Keratinocyte (primary cell): ENCODE measurements around the gene VWC2L. TPM values are rescaled to one million over a fixed set of nuclear protein-coding genes. Genes with fewer than 3 reads are reported as not detected.

Source experiments
- DNase-seq: peaks from one replicate; pipeline ENCODE4 v3.0.0-alpha.2; 2011; ENCODE audit warnings: low read depth, missing footprints, low spot score
- FAIRE-seq: peaks from 2 replicates; lab custom pipeline; 2011; peaks lifted over from hg19 to GRCh38; lab: Jason Lieb, UNC
- H2AFZ ChIP-seq: 2 replicates; pipeline ENCODE4 v1.6.0; 2012; ENCODE audit warnings: low read length, control low read depth, inconsistent platforms; ENCODE audit not compliant: control insufficient read depth
- H3K27ac ChIP-seq: 2 replicates; pipeline ENCODE4 v1.5.1; 2011; ENCODE audit warnings: low read length; ENCODE audit not compliant: control insufficient read depth, insufficient read depth
- H3K27me3 ChIP-seq: 3 replicates; pipeline ENCODE4 v1.6.0; 2011; ENCODE audit warnings: low read length; ENCODE audit not compliant: control insufficient read depth, insufficient read depth; ENCODE audit errors: extremely low read depth
- H3K36me3 ChIP-seq, 2 experiments: 2 replicates in 1 of 2; 3 replicates in 1 of 2; pipeline ENCODE4 v1.5.1; 2011; ENCODE audit warnings: low read length in 2 of 2, mild to moderate bottlenecking in 1 of 2; ENCODE audit not compliant: control insufficient read depth in 2 of 2, insufficient read depth in 2 of 2; ENCODE audit errors: extremely low read depth in 1 of 2
- H3K4me1 ChIP-seq: 3 replicates; pipeline ENCODE4 v1.5.1; 2011; ENCODE audit warnings: low read length; ENCODE audit not compliant: control insufficient read depth, insufficient read depth; ENCODE audit errors: extremely low read depth
- H3K4me2 ChIP-seq: 3 replicates; pipeline ENCODE4 v1.6.0; 2011; ENCODE audit warnings: low read depth, low read length; ENCODE audit not compliant: control insufficient read depth, insufficient read depth; ENCODE audit errors: extremely low read depth
- H3K4me3 ChIP-seq, 3 experiments: fragments of 200-600 bp in 1 of 3; sonication (generic) in 1 of 3; 2 replicates in 2 of 3; 3 replicates in 1 of 3; pipeline ENCODE4 v1.5.1; 2011 to 2016; ENCODE audit warnings: low read length in 3 of 3, mild to moderate bottlenecking in 3 of 3, control low read depth in 2 of 3, inconsistent platforms in 1 of 3, low read depth in 1 of 3, mixed read lengths in 1 of 3, mixed run types in 1 of 3, moderate library complexity in 1 of 3; ENCODE audit not compliant: control insufficient read depth in 2 of 3, insufficient read depth in 2 of 3; ENCODE audit errors: extremely low read depth in 1 of 3
- H3K79me2 ChIP-seq: 2 replicates; pipeline ENCODE4 v1.6.0; 2012; ENCODE audit warnings: low read length; ENCODE audit not compliant: control insufficient read depth, insufficient read depth
- H3K9ac ChIP-seq: 3 replicates; pipeline ENCODE4 v1.6.0; 2011; ENCODE audit warnings: low read length; ENCODE audit not compliant: control insufficient read depth, insufficient read depth; ENCODE audit errors: extremely low read depth
- H3K9me1 ChIP-seq: 3 replicates; pipeline ENCODE4 v1.6.0; 2011; ENCODE audit warnings: low read length; ENCODE audit not compliant: control insufficient read depth, insufficient read depth; ENCODE audit errors: extremely low read depth
- H3K9me3 ChIP-seq: 2 replicates; pipeline ENCODE4 v1.5.1; 2012; ENCODE audit warnings: low read depth, low read length; ENCODE audit not compliant: control insufficient read depth
- H4K20me1 ChIP-seq: 3 replicates; pipeline ENCODE4 v1.6.0; 2011; ENCODE audit warnings: low read length; ENCODE audit not compliant: control insufficient read depth, insufficient read depth; ENCODE audit errors: extremely low read depth
- EZH2 ChIP-seq: IDR thresholded peaks from one replicate; pipeline ENCODE4 v1.6.1; 2012; ENCODE audit warnings: inconsistent platforms, mild to moderate bottlenecking, low read length, moderate library complexity
- dilution Hi-C: fragments of 300-500 bp; cut with MboI; formaldehyde crosslinking; loops from one replicate; pipeline ENCODE4 v1.7.0; 2020; ENCODE audit warnings: low sequenced_read_pairs; ENCODE audit not compliant: extremely low pct_ligation_motif_present
- polyA plus RNA-seq, 5 experiments: library from polyadenylated mRNA; depleted of rRNA in 3 of 5; stranded (reverse) in 3 of 5; stranded (forward) in 1 of 5; unstranded in 1 of 5; fragments of >200 nt; gene quantifications; 1 replicate in 1 of 5; 2 replicates in 3 of 5; 3 replicates in 1 of 5; pipeline versions ENCODE4 v1.2.1 to v1.2.3, GENCODE V29; 2011 to 2012; ENCODE audit warnings: missing spikeins in 2 of 5, low read depth in 1 of 5, low replicate concordance in 1 of 5
- TF ChIP-seq, protein P1 (sequence below), 3 experiments: IDR thresholded peaks in 1 of 3; conservative IDR thresholded peaks in 1 of 3; optimal IDR thresholded peaks in 1 of 3; 2 replicates in 2 of 3; 3 replicates in 1 of 3; pipeline versions ENCODE3 to v1.5.1; 2011; ENCODE audit warnings: low read length in 3 of 3, mild to moderate bottlenecking in 3 of 3, moderate library complexity in 2 of 3, control low read depth in 1 of 3, inconsistent platforms in 1 of 3; ENCODE audit not compliant: insufficient read depth in 2 of 3; ENCODE audit errors: extremely low read depth in 1 of 3

Gene VWC2L
- polyA plus RNA-seq, 1 donor (not counting 4 experiments of a cell fraction or from before 2014, with no cell fraction given) = not detected

DNA sequence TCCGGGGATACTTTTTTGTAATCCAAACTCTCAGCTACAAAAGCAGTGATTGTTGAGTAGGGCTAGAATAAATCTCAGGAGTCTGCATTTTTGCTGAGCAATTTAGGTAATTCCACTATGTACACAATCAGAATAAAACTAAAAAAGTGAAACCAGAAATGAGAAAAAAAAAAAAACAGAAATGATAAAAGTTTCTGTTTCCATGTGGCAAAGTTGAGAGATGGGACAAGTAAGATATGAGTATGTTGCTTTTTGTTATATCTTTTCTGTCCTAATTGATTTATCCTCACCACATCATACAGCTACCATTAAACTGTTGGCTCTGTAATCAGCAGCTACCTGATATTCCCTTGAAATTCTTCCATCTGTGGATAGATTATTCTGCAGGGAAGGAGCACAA lies 92.7 kb downstream of the VWC2L start:
- no peak for DNase-seq
- FAIRE-seq = no peak
- TF ChIP-seq, protein P1, sequence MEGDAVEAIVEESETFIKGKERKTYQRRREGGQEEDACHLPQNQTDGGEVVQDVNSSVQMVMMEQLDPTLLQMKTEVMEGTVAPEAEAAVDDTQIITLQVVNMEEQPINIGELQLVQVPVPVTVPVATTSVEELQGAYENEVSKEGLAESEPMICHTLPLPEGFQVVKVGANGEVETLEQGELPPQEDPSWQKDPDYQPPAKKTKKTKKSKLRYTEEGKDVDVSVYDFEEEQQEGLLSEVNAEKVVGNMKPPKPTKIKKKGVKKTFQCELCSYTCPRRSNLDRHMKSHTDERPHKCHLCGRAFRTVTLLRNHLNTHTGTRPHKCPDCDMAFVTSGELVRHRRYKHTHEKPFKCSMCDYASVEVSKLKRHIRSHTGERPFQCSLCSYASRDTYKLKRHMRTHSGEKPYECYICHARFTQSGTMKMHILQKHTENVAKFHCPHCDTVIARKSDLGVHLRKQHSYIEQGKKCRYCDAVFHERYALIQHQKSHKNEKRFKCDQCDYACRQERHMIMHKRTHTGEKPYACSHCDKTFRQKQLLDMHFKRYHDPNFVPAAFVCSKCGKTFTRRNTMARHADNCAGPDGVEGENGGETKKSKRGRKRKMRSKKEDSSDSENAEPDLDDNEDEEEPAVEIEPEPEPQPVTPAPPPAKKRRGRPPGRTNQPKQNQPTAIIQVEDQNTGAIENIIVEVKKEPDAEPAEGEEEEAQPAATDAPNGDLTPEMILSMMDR (optimal IDR thresholded peaks at IDR 0.05 in 1 of 3, IDR thresholded peaks at IDR 0.05 in 1 of 3, conservative IDR thresholded peaks at IDR 0.05 in 1 of 3; ENCODE audit: extremely low read depth in 1 of 3, insufficient read depth in 2 of 3, low read length in 3 of 3) = no peak
- TF ChIP-seq EZH2 = no peak
- Histone ChIP-seq H4K20me1 (no peaks in the 10 kb centered on the region), H3K27me3 (no peaks in the 10 kb centered on the region), H3K4me3 (no peak overlapping the region), H3K9me3 (no peaks in the 10 kb centered on the region), H3K9ac (no peak overlapping the region), H3K36me3 (no peaks in the 10 kb centered on the region), H3K79me2 (no peaks in the 10 kb centered on the region), H3K27ac (no peak overlapping the region), H3K4me2 (no peak overlapping the region), H3K9me1 (no peaks in the 10 kb centered on the region), H3K4me1 (no peaks in the 10 kb centered on the region), H2AFZ (no peak overlapping the region)
- dilution Hi-C loops = no loop called here

DNA sequence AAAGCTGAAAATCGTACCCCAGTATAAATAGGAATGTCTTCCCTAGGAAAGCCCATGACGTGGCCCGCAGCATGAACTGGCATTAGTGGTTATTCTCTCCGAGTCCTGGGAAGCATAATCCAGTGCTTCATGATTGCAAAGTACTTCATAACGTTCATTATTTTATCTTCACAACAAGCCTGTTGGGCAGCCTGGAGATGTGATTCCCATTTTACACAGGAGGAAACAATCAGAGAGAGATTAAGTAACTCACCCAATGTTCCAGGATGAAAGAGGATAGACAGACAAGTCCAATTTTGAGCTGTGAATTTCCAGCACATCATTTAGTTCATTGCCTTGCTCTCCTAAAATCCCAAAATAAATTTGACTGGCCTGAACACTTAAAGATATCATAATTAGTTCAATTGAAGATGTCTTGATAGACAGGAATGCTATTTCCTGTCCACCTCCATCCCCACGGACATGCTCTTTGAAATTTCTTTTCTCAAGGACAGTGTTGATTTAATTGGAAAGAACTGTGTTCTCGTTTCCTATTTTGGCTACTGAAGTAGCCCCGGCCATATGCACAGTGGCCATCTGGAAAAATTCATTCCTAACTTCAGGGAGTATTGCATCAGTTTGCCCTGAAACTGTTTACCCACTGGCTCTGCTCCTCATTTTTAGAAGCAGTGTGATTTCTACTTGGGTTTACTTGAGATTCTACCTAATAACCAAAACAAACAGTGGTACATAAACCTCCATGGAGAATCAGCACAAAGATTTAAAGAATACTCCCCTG lies 93.9 kb downstream of the VWC2L start:
- H3K79me2 ChIP-seq = no peaks in the 10 kb centered on the region
- no peaks in the 10 kb centered on the region for H3K36me3 ChIP-seq
- dilution Hi-C loops = no loop called here
- H4K20me1 ChIP-seq = no peaks in the 10 kb centered on the region
- H3K27ac ChIP-seq = no peak overlapping the region
- no peak overlapping the region for H3K4me2 ChIP-seq
- H3K27me3 ChIP-seq = no peaks in the 10 kb centered on the region
- no peaks in the 10 kb centered on the region for H3K9me1 ChIP-seq
- H3K4me3 ChIP-seq = no peak overlapping the region
- no peak for FAIRE-seq
- no peak for TF ChIP-seq EZH2
- TF ChIP-seq, protein P1 (optimal IDR thresholded peaks at IDR 0.05 in 1 of 3, IDR thresholded peaks at IDR 0.05 in 1 of 3, conservative IDR thresholded peaks at IDR 0.05 in 1 of 3; ENCODE audit: extremely low read depth in 1 of 3, insufficient read depth in 2 of 3, low read length in 3 of 3) = no peak
- H3K9me3 ChIP-seq = no peaks in the 10 kb centered on the region
- H3K4me1 ChIP-seq = no peaks in the 10 kb centered on the region
- no peak overlapping the region for H3K9ac ChIP-seq
- DNase-seq = no peak
- H2AFZ ChIP-seq = no peak overlapping the region
